DMS153 (cell line): Measurements from ENCODE around the gene SLC28A1.
"Not testable (repeated sequence)": the region's sequence is repeated elsewhere in the genome, so short reads cannot be mapped to it uniquely, and the experiment has no call there.

Experiments
- DNase-seq: peaks from one replicate; lab custom pipeline; 2025; lab: John Stamatoyannopoulos, UW

The SLC28A1 gene

GRCh38 chr15:84883916-84884781 is at the start of gene SLC28A1:
TSS of gene SLC28A1 (plus strand) at chr15:84884662. CDS start at chr15:84887761, 3,099 bp downstream.
- no peak for DNase-seq

DNA sequence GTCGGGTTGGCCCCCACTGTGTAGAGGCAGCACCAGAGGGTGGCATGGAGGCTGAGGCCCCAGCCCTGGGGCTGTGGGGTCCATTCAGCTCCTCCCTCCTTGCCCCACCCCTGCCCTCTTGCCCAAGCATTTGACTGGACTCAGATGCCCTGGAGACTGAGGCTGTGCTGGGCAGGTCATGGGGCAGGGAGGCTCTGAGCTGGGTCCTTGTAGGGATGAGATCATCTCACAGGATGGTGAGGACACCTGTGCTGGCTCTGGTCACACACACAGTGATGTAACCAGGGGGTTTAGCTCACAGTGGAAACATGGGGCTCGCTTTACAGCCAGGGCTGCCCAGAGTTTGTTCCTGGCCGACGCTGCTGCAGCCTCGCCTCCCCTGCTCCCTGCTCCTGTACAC is 49.5 kb upstream of the SLC28A1 start:
- no peak for DNase-seq

DNA sequence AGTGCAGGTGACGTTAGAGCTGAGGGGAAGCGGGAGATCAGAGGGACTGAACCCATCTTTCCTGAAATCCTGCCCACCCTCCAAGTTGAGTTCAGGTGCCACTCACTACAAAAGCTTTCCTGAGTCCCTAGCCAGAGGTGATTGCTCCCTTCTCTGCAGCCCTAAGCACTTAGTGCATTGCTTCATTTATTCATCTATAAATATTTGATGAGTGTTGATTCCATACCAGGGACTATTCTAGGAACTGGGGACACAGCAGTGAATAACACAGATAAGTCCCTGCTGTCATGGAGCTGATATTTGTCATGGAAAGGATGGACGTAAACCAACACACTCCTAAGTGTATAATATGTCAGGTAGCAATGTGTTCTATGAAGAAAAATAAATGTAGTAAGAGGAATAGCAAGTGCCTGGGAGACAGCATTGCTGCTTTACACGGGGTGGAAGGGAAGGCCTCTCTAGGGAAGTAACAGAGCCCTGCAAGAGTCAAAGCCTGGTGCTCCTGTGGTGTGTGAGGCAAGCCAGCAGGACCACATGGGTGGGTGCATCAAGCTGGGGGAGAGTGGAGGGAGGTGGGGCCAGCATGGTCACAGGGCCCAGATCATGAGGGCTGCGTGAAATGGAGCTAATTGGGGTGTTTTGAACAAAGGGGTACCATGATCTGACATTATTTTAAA is 48.7 kb upstream of the SLC28A1 start:
- no peak for DNase-seq

GRCh38 chr15:84836844-84837243 is 47.6 kb upstream of the SLC28A1 start:
- DNase-seq: no peak

GRCh38 chr15:84839714-84840113 is 44.7 kb upstream of the SLC28A1 start:
- DNase-seq: no peak

DNA sequence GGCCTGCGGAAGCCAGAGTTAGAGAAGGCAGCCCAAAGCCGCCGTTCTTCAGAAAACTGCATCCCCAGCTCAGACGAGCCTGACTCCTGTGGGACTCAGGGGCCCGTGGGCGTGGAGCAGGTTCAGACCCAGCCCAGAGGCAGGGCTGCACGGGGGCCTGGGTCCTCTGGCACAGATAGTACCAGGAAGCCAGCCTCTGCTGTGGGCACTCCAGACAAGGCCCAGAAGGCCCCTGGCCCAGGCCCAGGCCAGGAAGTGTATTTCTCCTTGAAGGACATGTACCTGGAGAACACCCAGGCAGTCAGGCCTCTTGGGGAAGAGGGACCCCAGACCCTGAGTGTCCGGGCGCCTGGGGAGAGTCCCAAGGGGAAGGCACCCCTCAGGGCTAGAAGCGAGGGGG is 44.2 kb upstream of the SLC28A1 start:
- no peak for DNase-seq

- no peak for DNase-seq
Observed at GRCh38 chr15:84840741-84841429, 43.6 kb upstream of the SLC28A1 start.

DNA sequence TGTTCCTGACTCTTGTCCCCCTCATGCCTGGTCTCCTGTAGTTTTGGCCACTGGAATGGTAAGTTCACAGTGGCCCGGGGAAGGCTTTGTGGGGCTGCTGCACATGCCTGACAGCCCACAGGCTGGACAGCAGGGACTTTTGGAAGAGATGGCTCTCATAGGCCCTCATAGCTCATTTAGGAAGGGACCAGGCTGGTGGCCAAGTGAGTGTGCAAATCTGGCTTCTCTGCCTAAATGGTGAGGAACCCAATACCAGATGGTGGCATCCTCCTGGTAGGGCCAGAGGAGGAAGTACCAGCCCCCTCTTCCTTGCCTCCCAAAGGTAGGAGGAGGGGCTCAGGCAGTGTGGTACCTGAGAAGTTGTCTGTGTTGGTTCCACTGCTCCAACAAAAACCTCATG is 41.7 kb upstream of the SLC28A1 start:
- no peak for DNase-seq

DNA sequence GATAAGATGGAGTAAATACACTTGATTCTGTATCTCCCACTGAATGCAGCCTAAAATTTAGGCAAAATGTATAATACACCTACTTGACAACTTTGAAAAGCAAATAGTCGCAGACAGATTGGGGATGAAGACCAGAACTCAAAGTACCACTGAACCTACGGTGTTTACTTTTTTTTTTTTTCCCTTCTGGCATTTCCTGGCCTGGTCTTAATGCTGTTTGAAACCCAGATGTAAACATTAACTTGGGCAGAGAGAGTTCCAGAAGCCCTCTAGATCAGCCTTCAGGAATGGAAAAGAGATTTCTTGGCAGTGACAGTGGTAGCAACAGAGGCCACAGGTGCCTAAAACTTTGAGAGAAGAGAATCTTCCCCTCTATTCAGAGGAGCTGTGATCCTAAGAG is 39.5 kb upstream of the SLC28A1 start:
- no peak for DNase-seq

DNA sequence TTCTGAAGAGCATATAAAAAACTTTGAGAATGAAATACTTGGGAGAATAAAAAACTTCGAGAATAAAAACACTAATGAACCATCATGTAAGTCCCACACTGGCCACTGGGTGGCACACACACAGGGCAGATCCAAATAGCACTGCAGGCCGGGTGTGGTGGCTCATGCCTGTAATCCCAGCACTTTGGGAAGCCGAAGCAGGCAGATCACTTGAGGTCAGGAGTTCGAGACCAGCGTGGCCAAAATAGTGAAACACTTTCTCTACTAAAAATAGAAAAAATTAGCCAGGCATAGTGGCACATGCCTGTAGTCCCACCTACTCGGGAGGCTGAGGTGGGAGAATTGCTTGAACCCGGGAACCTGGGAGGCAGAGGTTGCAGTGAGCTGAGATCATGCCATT is 38.8 kb upstream of the SLC28A1 start:
- not testable (repeated sequence) for DNase-seq

DNA sequence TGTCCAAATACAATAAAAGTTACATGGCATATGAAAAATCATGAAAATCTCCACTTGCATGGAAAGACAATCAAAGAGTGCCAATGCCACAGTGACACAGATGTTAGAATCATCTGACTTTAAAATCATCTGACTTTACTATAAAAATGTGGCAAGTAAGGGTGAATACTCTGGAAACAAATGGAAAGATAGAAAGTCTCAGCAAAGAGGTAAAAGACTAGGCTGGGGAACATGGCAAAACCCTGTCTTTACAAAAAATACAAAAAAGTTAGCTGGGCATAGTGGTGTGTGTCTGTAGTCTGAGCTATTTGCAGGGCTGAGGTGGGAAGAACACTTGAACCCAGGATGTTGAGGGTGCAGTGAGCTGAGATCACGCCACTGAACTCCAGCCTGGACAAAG is 38.2 kb upstream of the SLC28A1 start:
- DNase-seq: no peak

DNA sequence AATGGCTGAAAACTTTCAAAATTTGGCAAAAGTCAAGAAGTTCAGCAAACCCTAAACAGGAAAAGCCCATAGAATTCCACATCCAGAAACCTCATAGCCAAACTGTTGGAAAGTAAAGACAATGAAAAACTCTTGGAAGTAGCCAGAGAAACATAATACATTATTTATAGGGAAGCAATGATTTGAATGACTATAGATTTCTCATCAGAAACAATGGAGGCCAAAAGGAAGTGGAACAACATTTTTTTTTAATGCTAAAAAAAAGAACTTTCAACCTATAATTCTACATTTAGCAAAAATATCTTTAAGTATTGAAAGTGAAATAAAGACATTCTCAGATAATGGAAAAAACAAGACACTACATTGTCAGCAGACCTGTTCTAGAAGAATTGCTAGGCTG is 37.1 kb upstream of the SLC28A1 start:
- DNase-seq: no peak

- no peak for DNase-seq
Observed at GRCh38 chr15:84852212-84852611, 32.2 kb upstream of the SLC28A1 start.

DNA sequence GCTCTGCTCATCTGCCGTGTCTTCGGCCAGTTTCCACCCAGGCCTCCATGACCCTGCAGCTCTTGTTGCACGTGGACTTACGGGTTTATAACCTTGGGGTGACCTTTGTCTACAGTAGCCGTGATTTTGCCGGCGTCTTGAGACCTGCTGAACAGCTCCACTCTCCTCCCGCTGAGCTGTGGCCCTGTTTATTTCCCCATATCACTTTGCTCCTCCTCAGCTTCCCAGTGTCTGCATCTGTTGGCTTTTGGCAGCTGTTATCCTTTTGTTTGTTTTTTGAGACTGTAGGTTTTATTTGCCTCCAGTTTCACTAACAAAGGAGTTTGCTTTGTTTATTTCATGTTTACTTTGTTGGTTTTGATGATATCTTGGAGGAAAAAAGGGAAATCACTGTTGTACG is 29.3 kb upstream of the SLC28A1 start:
- no peak for DNase-seq

DNA sequence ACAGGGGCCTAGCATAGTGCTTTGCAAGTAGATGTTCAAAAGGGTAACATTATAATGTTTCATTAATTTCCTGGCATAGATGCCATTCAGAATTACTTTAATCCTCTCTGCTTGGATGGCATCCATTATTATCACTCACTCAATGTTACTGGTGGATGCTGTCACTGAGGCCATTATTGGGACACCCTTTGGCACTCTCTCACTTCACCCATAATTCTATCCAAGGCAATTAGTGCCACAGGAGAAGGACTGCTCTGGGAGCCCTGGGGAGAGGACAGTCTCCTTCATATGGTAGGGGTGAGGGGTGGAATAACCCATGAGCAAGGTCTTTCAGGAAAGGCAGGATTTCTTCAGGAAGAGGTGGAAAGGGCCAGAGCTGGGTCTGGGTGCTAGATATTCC is 28.7 kb upstream of the SLC28A1 start:
- DNase-seq: no peak

DNA sequence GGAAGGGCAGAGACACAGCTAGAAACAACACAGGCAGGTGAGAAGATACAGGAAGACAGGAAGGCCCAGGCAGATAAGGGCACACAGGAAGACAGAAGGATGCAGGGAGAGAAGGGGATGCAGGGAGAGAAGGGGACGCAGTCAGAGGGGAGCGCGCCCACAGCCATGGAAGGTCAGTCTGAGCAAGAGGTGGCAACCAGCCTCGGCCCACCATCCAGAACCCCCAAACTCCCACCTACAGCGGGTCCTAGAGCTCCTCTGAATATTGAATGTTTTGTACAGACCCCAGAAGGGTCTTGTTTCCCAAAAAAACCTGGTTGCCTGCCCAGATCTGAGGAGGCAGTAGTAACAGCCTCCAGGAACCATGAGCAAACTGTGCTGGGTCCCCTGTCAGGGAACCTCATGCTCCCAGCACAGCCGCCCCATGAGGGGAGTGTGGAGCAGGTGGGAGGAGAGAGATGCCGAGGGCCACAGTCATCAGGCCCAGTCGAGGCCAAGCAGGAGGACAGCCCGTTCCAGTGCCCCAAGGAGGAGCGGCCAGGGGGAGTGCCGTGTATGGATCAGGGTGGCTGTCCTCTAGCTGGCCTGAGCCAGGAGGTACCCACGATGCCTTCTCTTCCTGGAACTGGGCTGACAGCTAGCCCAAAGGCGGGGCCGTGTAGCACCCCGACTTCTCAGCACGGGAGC is 27.6 kb upstream of the SLC28A1 start:
- DNase-seq: no peak

GRCh38 chr15:84857418-84858004 is 27.0 kb upstream of the SLC28A1 start:
- DNase-seq: no peak

DNA sequence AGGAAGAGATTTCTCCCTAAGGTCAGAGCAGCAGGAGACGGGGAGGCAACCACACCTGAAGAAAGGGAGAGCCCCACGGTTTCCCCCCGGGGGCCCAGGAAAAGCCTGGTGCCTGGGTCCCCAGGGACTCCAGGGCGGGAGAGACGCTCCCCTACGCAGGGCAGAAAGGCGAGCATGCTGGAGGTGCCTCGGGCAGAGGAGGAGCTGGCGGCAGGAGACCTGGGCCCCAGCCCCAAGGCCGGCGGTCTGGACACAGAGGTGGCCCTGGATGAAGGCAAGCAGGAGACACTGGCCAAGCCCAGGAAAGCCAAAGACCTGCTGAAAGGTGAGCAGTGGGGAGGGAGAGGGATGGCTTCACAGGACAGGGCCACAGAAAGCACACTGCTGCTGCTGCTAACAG is 26.2 kb upstream of the SLC28A1 start:
- DNase-seq: no peak

- no peak for DNase-seq
Observed at GRCh38 chr15:84859144-84859543, 25.3 kb upstream of the SLC28A1 start.

DNA sequence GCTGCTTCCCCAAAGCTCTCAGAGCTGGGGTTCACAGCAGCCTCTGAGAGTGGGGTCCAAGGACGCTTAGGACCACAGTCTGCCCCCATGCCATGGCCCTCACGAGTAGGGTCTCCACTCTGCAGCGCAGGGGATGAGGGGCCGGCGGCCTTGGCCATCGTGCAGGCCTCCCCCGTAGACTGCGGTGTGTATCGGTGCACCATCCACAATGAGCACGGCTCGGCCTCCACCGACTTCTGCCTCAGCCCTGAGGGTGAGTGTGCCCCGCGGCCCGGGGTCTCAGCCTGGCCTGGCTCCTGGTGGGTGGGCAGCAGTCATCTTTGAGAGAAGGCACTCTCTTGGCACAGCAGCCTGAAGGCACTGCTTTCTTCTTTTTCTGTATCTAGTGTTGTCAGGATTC is 24.8 kb upstream of the SLC28A1 start:
- DNase-seq: no peak

DNA sequence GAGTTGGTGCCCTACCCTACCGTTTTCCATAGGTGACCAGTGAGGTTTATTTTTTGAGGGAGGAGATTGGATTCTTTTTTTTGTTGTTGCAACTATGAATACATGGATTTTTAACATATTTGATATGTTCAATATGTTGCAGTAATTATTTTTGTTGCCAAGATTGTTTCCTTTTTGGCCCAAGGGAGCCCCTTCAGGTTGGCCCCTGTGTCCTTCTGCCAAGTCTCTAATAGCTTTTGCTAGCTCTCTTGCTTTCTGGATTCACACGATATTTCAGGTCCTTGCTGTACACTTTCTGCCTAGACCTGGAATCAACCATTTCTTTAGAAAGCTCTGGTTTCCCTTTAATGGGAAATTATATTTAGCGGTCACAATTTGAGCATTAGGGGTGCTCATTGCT is 22.7 kb upstream of the SLC28A1 start:
- DNase-seq: no peak
